ENCODE data around the gene ATP10D. TPM values are rescaled to one million over a fixed set of nuclear protein-coding genes. Genes with fewer than 3 reads are reported as not detected.

ATP10D gene
- total RNA-seq, 1 experiment from 2014 or later = 3.8 TPM

- no peak overlapping the region for H3K18ac ChIP-seq (ENCODE audit: insufficient read length, low read depth, low read length)
- peaks cover 5% of the 10 kb centered on the region in 2 experiments; a peak in 3 of 4 replicates for H3K4me1 Mint-ChIP-seq
- no peak overlapping the region for H3K56ac ChIP-seq (ENCODE audit: insufficient read length, low read depth, low read length)
- no peak overlapping the region for H3K27ac ChIP-seq (ENCODE audit: insufficient read length, low read depth, low read length)
- no peaks in the 10 kb centered on the region for H3K23me2 ChIP-seq (ENCODE audit: insufficient read length, low read depth, low read length, poor library complexity, severe bottlenecking)
- H2BK5ac ChIP-seq (ENCODE audit: insufficient read length, low read length) = no peak overlapping the region
- H3K4me1 ChIP-seq (ENCODE audit: insufficient read depth, low read length) = 0 out of 2 replicates have a peak, but pooled peaks cover 2% of the 10 kb centered on the region
- H3K9me3 Mint-ChIP-seq = peaks cover 11 to 14% of the 10 kb centered on the region in 2 experiments
- no peak overlapping the region for H4K5ac ChIP-seq (ENCODE audit: insufficient read length, low read depth, low read length)
- DNase-seq = no peak
- no peaks in the 10 kb centered on the region for H3K27me3 Mint-ChIP-seq (ENCODE audit: low read depth)
- WGBS (ENCODE audit: extremely low coverage, insufficient read length, low lambda C conversion rate) = no CpG with 5 or more reads among the region's 6 CpGs
- no peak overlapping the region for H2BK120ac ChIP-seq (ENCODE audit: low read depth, low read length, poor library complexity, severe bottlenecking)
- H2BK15ac ChIP-seq (ENCODE audit: low read depth, low read length) = no peak overlapping the region
- H3K79me1 ChIP-seq (ENCODE audit: insufficient read depth, low read depth, low read length, poor library complexity, severe bottlenecking) = no peaks in the 10 kb centered on the region
- H3K9me3 ChIP-seq (ENCODE audit: control insufficient read depth, low read depth, low read length) = no peaks in the 10 kb centered on the region
- H4K8ac ChIP-seq (replicated peaks; ENCODE audit: insufficient read length, low read depth, low read length) = no peak overlapping the region
- no peak overlapping the region for H3K4ac ChIP-seq (ENCODE audit: low read depth, low read length)
- H2AK5ac ChIP-seq (ENCODE audit: insufficient read length, low read length) = no peak overlapping the region
- H4K20me1 ChIP-seq (ENCODE audit: control insufficient read depth, insufficient read depth, insufficient read length) = no peaks in the 10 kb centered on the region
- no peaks in the 10 kb centered on the region for H3K79me2 ChIP-seq (ENCODE audit: insufficient read depth, low read length)
- H3K4me3 Mint-ChIP-seq = no peak overlapping the region
- H3K27ac Mint-ChIP-seq = no peak overlapping the region
- H3K23ac ChIP-seq (ENCODE audit: insufficient read length, low read depth, low read length) = no peak overlapping the region
- H2BK12ac ChIP-seq (ENCODE audit: insufficient read length, low read depth, low read length) = no peak overlapping the region
- TF ChIP-seq CTCF (conservative IDR thresholded peaks at IDR 0.05) = no peak
- H3K36me3 Mint-ChIP-seq (ENCODE audit: insufficient read depth in 1 of 3, low read depth in 3 of 3) = peaks cover 0 to 9% (median 6%) of the 10 kb centered on the region in 3 experiments; a peak in 3 of 7 replicates
- H4K91ac ChIP-seq (ENCODE audit: insufficient read length, low read depth, low read length) = no peak overlapping the region
- no peak overlapping the region for H3T11ph ChIP-seq (ENCODE audit: low read length)
- no peak overlapping the region for H3K4me2 ChIP-seq (ENCODE audit: insufficient read depth, insufficient read length, low read length)
- no peak overlapping the region for H3K14ac ChIP-seq (ENCODE audit: insufficient read depth, low read length)
- H2BK20ac ChIP-seq (ENCODE audit: low read depth, low read length, poor library complexity, severe bottlenecking) = no peak overlapping the region
- no peak overlapping the region for H2AFZ ChIP-seq (ENCODE audit: low read length)
- no peak overlapping the region for H3K9ac ChIP-seq (ENCODE audit: extremely low read depth, insufficient read length, low read length)
- no peaks in the 10 kb centered on the region for H3K27me3 ChIP-seq (ENCODE audit: insufficient read depth, low read length)
These were observed 157.2 kb downstream of the ATP10D start for GRCh38 chr4:47642191-47642830.

Other genes starting within 250 kb of the ATP10D start
- gene COMMD8, start 21.6 kb upstream of the ATP10D start, total RNA-seq (2021) = 10.9 and 11.7 TPM in 2 replicates